ENCODE data around the gene AVL9. TPM values are rescaled to one million over a fixed set of nuclear protein-coding genes. Genes with fewer than 3 reads are reported as not detected.
A peak's percentile ranks its signal among the peaks of the same experiment; 100 is the strongest.

The AVL9 gene
- total RNA-seq, 2 experiments from 2014 or later = 23.3 to 25.4 TPM

GRCh38 chr7:32506266-32507054 lies 11.2 kb downstream of the AVL9 start:
- intact Hi-C loops (cut with DNase I, micrococcal nuclease) = loop anchor here (5.0 kb wide), 1 partner anchor 36 kb away; no protein-coding TSS in a partner anchor
- Histone ChIP-seq H3K27ac (ENCODE audit: low read depth in 1 of 2, low read length in 2 of 2) (no peak overlapping the region), H3K27me3 (ENCODE audit: control insufficient read depth in 1 of 2, insufficient read depth in 2 of 2, low read length in 2 of 2) (no peaks in the 10 kb centered on the region), H3K4me1 (ENCODE audit: insufficient read depth, low read length) (peaks cover 22% of the 10 kb centered on the region), H3K9me3 (ENCODE audit: control insufficient read depth in 1 of 2, insufficient read depth in 1 of 2, low read length in 2 of 2) (no peaks in the 10 kb centered on the region), H3K36me3 (ENCODE audit: insufficient read depth, low read length) (peaks cover 3% of the 10 kb centered on the region), H3K4me3 (ENCODE audit: low read length) (no peak overlapping the region)
- Mint-ChIP-seq H3K4me1 (ENCODE audit: low read depth) (peaks cover 66% of the 10 kb centered on the region), H3K9me3 (no peaks in the 10 kb centered on the region), H3K27ac (no peak overlapping the region), H3K27me3 (no peaks in the 10 kb centered on the region), H3K36me3 (ENCODE audit: low read depth) (peaks cover 38% of the 10 kb centered on the region), H3K4me3 (no peak overlapping the region)
- DNase-seq = peak in 2 of 14 experiments; percentile 6 to 25
- ATAC-seq (ENCODE audit: poor library complexity) = no peak
- ChIA-PET POLR2A (interaction anchor here (2.8 kb wide), 1 partner anchor 11 kb away, joined by 9 read pairs; the partner anchor contains the start of gene AVL9), CTCF (no interaction called here)
- TF ChIP-seq CTCF (IDR thresholded peaks at IDR 0.05) = no peak

GRCh38 chr7:32507414-32507813 lies 12.1 kb downstream of the AVL9 start:
- no peak overlapping the region for H3K4me3 ChIP-seq (ENCODE audit: low read length)
- peaks cover 3% of the 10 kb centered on the region for H3K36me3 ChIP-seq (ENCODE audit: insufficient read depth, low read length)
- peak overlapping the region; percentile 7 for H3K27ac Mint-ChIP-seq
- CTCF ChIA-PET = no interaction called here
- H3K4me1 ChIP-seq (ENCODE audit: insufficient read depth, low read length) = peaks cover 23% of the 10 kb centered on the region
- DNase-seq (no peak), ATAC-seq (ENCODE audit: poor library complexity) (no peak)
- intact Hi-C loops (cut with DNase I, micrococcal nuclease) = loop anchor here (5.0 kb wide), 1 partner anchor 35 kb away; no protein-coding TSS in a partner anchor
- H3K9me3 ChIP-seq (ENCODE audit: control insufficient read depth in 1 of 2, insufficient read depth in 1 of 2, low read length in 2 of 2) = no peaks in the 10 kb centered on the region
- H3K9me3 Mint-ChIP-seq = no peaks in the 10 kb centered on the region
- POLR2A ChIA-PET = no interaction called here
- TF ChIP-seq CTCF (IDR thresholded peaks at IDR 0.05) = no peak
- no peaks in the 10 kb centered on the region for H3K27me3 ChIP-seq (ENCODE audit: control insufficient read depth in 1 of 2, insufficient read depth in 2 of 2, low read length in 2 of 2)
- peaks cover 71% of the 10 kb centered on the region for H3K4me1 Mint-ChIP-seq (ENCODE audit: low read depth)
- H3K27me3 Mint-ChIP-seq = no peaks in the 10 kb centered on the region
- H3K27ac ChIP-seq (ENCODE audit: low read depth in 1 of 2, low read length in 2 of 2) = no peak overlapping the region
- peaks cover 39% of the 10 kb centered on the region for H3K36me3 Mint-ChIP-seq (ENCODE audit: low read depth)
- no peak overlapping the region for H3K4me3 Mint-ChIP-seq

- CTCF ChIA-PET = no interaction called here
- Mint-ChIP-seq H3K9me3 (no peaks in the 10 kb centered on the region), H3K27me3 (no peaks in the 10 kb centered on the region), H3K4me3 (no peak overlapping the region), H3K36me3 (ENCODE audit: low read depth) (peaks cover 64% of the 10 kb centered on the region), H3K4me1 (ENCODE audit: low read depth) (peaks cover 88% of the 10 kb centered on the region), H3K27ac (peak overlapping the region; percentile 67)
- H3K36me3 ChIP-seq (ENCODE audit: insufficient read depth, low read length) = peaks cover 6% of the 10 kb centered on the region
- H3K4me3 ChIP-seq (ENCODE audit: low read length) = no peak overlapping the region
- no peaks in the 10 kb centered on the region for H3K27me3 ChIP-seq (ENCODE audit: control insufficient read depth in 1 of 2, insufficient read depth in 2 of 2, low read length in 2 of 2)
- no peak overlapping the region for H3K27ac ChIP-seq (ENCODE audit: low read depth in 1 of 2, low read length in 2 of 2)
- H3K4me1 ChIP-seq (ENCODE audit: insufficient read depth, low read length) = peaks cover 31% of the 10 kb centered on the region
- TF ChIP-seq CTCF (IDR thresholded peaks at IDR 0.05) = no peak
- intact Hi-C loops (cut with DNase I, micrococcal nuclease) = no loop called here
- DNase-seq = no peak
- no peak for ATAC-seq (ENCODE audit: poor library complexity)
- H3K9me3 ChIP-seq (ENCODE audit: control insufficient read depth in 1 of 2, insufficient read depth in 1 of 2, low read length in 2 of 2) = no peaks in the 10 kb centered on the region
- POLR2A ChIA-PET = no interaction called here
These were observed 16.5 kb downstream of the AVL9 start for GRCh38 chr7:32511791-32512190.

Measured in CD4-positive, alpha-beta T cell (primary cell).